SK-N-MC (cell line): ENCODE results near the gene GALNT9.

Experiments used
- DNase-seq: peaks from one replicate; pipeline ENCODE4 v3.0.0-alpha.2; 2011; ENCODE audit warnings: low read depth, low spot score
- H3K27ac ChIP-seq: fragments of 200-600 bp; sonication (generic); 2 replicates; pipeline ENCODE4 v1.5.1; 2016; ENCODE audit warnings: mixed run types
- H3K36me3 ChIP-seq: fragments of 200-600 bp; sonication (generic); 2 replicates; pipeline ENCODE4 v1.6.1; 2017; ENCODE audit warnings: antibody characterized with exemption, low read length, mixed read lengths; ENCODE audit not compliant: insufficient read depth
- H3K4me3 ChIP-seq: fragments of 200-600 bp; sonication (generic); 2 replicates; pipeline ENCODE4 v1.5.1; 2016
- H3K9ac ChIP-seq: fragments of 200-600 bp; sonication (generic); 2 replicates; pipeline ENCODE4 v1.8.0; 2017; ENCODE audit warnings: mixed run types, mixed read lengths; ENCODE audit not compliant: insufficient read length
- H3K9me3 ChIP-seq: fragments of 200-600 bp; sonication (generic); 2 replicates; pipeline ENCODE4 v1.6.1; 2017; ENCODE audit warnings: low read depth, mild to moderate bottlenecking, antibody characterized with exemption, low read length, moderate library complexity, mixed read lengths
- EZH2 ChIP-seq: fragments of 200-600 bp; sonication (generic); IDR thresholded peaks from one replicate; pipeline ENCODE4 v1.6.1; 2017; ENCODE audit warnings: antibody characterized with exemption
- FOXP2 ChIP-seq: optimal IDR thresholded peaks from 2 replicates; pipeline ENCODE3; 2011; ENCODE audit warnings: mild to moderate bottlenecking, moderate library complexity; ENCODE audit not compliant: insufficient read depth; ENCODE audit errors: extremely low read length, control extremely low read depth
- POLR2AphosphoS5 ChIP-seq: IDR thresholded peaks from 2 replicates; pipeline ENCODE4 v1.6.1; 2012; ENCODE audit warnings: mild to moderate bottlenecking, low read depth, low read length, borderline replicate concordance

Gene GALNT9

GRCh38 chr12:132291402-132292175 lies 37.8 kb downstream of the GALNT9 start:
- no peaks in the 10 kb centered on the region for H3K9me3 ChIP-seq
- no peak overlapping the region for H3K9ac ChIP-seq
- no peak for TF ChIP-seq FOXP2
- TF ChIP-seq EZH2: no peak
- no peak for TF ChIP-seq POLR2AphosphoS5
- H3K4me3 ChIP-seq: no peak overlapping the region
- no peak overlapping the region for H3K27ac ChIP-seq
- no peak for DNase-seq
- H3K36me3 ChIP-seq: no peaks in the 10 kb centered on the region

GRCh38 chr12:132290203-132290540 lies 39.2 kb downstream of the GALNT9 start:
- Histone ChIP-seq H3K36me3 (no peaks in the 10 kb centered on the region), H3K9ac (no peak overlapping the region), H3K9me3 (no peaks in the 10 kb centered on the region), H3K27ac (no peak overlapping the region), H3K4me3 (no peak overlapping the region)
- TF ChIP-seq FOXP2 (no peak), POLR2AphosphoS5 (no peak), EZH2 (no peak)
- no peak for DNase-seq

- no peak for DNase-seq
Observed at GRCh38 chr12:132289356-132290202, 39.8 kb downstream of the GALNT9 start.

GRCh38 chr12:132288516-132289215 lies 40.7 kb downstream of the GALNT9 start:
- Histone ChIP-seq H3K9ac (no peak overlapping the region), H3K9me3 (no peaks in the 10 kb centered on the region)

More at GRCh38 chr12:132289356-132290202, 39.8 kb downstream of the GALNT9 start:
- Histone ChIP-seq H3K4me3 (no peak overlapping the region), H3K9ac (no peak overlapping the region), H3K27ac (no peak overlapping the region), H3K9me3 (no peaks in the 10 kb centered on the region), H3K36me3 (no peaks in the 10 kb centered on the region)
- TF ChIP-seq FOXP2 (no peak), POLR2AphosphoS5 (no peak), EZH2 (no peak)

GRCh38 chr12:132287391-132288238 lies 41.8 kb downstream of the GALNT9 start:
- H3K9ac ChIP-seq: no peak overlapping the region
- no peak overlapping the region for H3K27ac ChIP-seq

More at GRCh38 chr12:132288516-132289215, 40.7 kb downstream of the GALNT9 start:
- TF ChIP-seq EZH2 (no peak), FOXP2 (no peak), POLR2AphosphoS5 (no peak)
- no peak for DNase-seq
- H3K4me3 ChIP-seq: no peak overlapping the region
- H3K36me3 ChIP-seq: no peaks in the 10 kb centered on the region
- H3K27ac ChIP-seq: no peak overlapping the region

GRCh38 chr12:132286912-132287311 lies 42.5 kb downstream of the GALNT9 start:
- no peak overlapping the region for H3K9ac ChIP-seq
- no peak overlapping the region for H3K27ac ChIP-seq
- H3K4me3 ChIP-seq: no peak overlapping the region
- TF ChIP-seq POLR2AphosphoS5: no peak
- TF ChIP-seq FOXP2: no peak
- H3K36me3 ChIP-seq: no peaks in the 10 kb centered on the region
- DNase-seq: no peak
- H3K9me3 ChIP-seq: no peaks in the 10 kb centered on the region

More at GRCh38 chr12:132287391-132288238, 41.8 kb downstream of the GALNT9 start:
- H3K4me3 ChIP-seq: no peak overlapping the region
- no peaks in the 10 kb centered on the region for H3K9me3 ChIP-seq
- TF ChIP-seq EZH2: no peak
- TF ChIP-seq FOXP2: no peak
- no peak for TF ChIP-seq POLR2AphosphoS5
- H3K36me3 ChIP-seq: no peaks in the 10 kb centered on the region
- DNase-seq: no peak

- no peak overlapping the region for H3K9ac ChIP-seq
- TF ChIP-seq EZH2: no peak
- no peak for TF ChIP-seq FOXP2
- no peak for TF ChIP-seq POLR2AphosphoS5
- no peak for DNase-seq
- H3K4me3 ChIP-seq: no peak overlapping the region
- no peaks in the 10 kb centered on the region for H3K9me3 ChIP-seq
- no peak overlapping the region for H3K27ac ChIP-seq
- H3K36me3 ChIP-seq: no peaks in the 10 kb centered on the region
Observed at GRCh38 chr12:132285991-132286681, 43.3 kb downstream of the GALNT9 start.
